Stimulated activated CD4-positive, alpha-beta T cell treated with anti-CD3 and anti-CD28 coated beads, Interleukin-15, amount 100 ng/mL, for 48 hours (primary cell): ENCODE results near the gene ZKSCAN1.

Experiments
- DNase-seq, 2 donors: peaks; one replicate each; pipeline ENCODE4 v3.0.0-alpha.2; 2020; ENCODE audit warnings: low read depth in 2 of 2

Gene ZKSCAN1

DNA sequence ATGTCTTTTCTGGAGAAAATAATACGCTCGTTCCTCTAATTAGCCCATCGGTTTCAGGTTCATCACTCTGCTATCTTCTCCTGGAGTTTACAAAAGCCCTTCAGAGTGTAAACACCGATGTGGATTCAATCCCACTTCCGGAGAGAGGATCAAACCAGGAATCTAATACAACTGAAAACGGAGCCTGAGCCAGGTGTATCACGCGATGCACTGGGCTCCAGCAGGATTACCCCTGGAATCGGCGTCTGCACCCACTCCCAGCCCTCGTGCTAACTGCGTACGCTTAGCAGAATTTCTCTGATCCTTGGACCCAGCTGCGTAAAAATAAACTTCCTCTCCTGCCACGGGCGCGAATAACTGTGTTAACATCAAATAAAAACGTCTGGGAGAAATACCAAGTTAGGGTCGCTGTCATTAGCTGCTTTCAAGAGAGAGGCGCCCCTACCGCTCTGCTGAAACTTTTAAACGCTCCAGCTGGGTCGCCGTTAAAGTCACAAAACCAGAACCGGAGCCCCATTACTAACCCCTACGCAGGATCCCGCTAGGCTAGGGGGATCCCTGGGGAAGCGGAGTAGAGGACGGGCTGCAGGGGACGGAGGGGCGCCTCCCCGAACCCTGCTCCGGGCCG lies 65.6 kb downstream of the ZKSCAN1 start:
- DNase-seq: no peak

DNA sequence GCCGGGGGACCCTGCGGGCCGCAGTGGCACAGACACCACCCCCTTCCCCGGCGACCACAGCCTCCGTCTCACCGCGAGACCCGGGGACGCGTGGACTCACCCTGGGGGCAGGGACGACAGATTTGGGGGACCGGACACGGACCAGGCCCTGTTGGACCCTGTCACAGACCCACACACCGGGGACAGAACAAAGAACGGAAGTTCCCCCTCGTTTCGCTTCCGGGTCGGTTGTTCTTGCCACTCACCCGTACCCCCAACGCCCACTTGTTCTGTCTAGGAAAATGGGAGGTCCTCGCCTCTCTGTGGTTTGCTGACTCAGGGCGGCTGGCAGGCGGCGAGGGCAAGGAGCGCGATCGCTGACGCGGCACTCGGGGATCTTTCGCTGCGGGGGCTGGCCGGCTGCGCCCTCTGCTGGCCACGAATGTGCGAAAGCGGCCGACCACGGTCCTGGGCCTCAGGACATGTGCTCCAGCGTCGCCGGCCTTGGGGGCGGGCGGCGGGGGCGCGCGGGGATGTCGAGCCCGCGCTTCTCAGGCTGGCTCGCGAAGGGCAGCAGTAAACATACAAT lies 66.2 kb downstream of the ZKSCAN1 start, which contains the start of gene ZNF3:
ZNF3 (minus strand) TSS at position 189 of the 568 bp plus-strand sequence. CDS start 4,366 bp downstream, outside the sequence.
- DNase-seq: peak; percentile 98

DNA sequence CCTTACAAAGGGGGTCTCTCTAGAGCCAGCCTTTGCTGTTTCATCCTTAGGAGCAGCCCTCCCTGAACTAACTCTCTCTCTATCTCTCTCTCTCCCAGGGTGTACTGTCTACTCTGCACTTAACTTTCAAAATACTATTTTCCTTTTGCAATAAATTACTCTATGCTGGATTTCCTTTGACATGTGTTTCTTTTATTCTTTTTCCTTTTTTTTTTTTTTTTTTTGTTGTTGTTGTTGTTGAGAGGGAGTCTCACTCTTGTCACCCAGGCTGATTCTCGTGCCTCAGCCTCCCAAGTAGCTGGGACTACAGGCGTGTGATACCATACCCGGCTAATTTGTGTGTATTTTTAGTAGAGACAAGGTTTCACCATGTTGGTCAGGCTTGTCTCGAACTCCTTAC lies 67.6 kb downstream of the ZKSCAN1 start:
- DNase-seq: no peak

DNA sequence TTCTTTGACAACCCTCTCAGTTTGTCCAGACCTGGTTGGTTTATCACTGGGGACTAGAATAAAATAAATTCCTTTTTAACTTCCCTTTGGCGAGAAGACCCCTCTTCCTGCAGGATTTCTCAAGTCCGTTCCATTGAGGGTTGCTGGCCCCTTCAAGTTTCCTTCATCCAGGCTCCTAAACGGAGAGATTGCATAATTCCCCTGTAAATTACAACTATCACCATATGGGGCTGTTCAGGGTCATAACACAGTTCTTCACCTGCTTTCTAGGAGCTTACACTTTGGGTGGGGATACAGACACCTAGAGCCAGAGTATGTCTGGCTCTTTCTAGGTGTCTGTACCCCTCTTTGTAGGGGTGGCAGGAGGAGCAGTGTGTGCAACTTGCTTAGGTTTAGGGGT lies 70.1 kb downstream of the ZKSCAN1 start:
- no peak for DNase-seq

DNA sequence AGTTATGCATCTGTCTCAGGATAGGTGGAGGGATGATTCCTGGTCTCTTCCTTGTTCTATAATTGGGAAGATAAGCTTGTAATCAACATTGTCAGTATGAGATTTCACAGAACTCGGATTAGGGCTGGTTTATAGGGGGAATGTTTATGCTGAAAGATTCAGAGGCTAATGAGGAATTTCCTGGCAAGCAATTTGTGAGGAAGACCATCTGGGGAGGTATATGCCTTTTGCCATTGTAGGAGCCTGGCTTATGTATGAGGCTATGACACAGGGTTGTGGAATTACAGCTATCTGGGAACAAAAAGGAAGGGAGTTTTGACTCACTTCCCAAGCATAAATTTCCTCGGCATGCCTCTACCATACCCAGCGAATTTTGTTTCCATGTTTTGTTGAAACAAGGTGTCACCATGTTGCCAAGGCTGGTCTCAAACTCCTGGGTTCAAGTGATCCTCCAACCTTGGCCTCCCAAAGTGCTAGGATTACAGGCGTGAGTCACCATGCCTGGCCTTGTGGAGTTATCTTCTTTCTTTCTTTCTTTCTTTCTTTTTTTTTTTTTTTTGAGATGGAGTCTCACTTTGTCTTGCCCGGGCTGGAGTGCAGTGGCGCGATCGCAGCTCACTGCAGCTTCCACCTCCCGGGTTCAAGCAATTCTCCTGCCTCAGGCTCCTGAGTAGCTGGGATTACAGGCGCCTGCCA lies 71.8 kb downstream of the ZKSCAN1 start:
- no peak for DNase-seq

DNA sequence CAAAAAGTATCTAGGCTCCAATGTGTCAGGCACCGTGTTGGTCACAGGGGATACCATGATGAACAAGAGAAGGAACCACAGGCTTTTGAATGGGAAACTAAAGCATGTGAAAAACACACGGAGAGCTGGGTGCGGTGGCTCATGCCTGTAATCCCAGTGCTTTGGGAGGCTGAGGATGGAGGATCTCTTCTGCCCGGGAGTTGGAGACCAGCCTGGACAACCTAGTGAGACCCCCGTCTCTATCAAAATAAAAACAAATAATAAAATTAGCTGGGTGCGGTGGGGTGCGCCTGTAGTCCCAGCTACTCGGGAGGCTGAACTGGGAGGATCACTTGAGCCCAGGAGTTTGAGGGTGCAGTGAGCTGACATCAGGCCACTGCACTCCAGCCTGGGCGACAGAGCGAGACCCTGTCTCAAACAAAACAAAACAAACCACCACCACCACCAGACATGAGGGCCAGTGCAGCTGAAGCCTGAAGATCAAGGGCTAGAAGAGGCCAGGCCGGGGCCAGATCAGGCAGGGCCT lies 72.8 kb downstream of the ZKSCAN1 start:
- DNase-seq: no peak

DNA sequence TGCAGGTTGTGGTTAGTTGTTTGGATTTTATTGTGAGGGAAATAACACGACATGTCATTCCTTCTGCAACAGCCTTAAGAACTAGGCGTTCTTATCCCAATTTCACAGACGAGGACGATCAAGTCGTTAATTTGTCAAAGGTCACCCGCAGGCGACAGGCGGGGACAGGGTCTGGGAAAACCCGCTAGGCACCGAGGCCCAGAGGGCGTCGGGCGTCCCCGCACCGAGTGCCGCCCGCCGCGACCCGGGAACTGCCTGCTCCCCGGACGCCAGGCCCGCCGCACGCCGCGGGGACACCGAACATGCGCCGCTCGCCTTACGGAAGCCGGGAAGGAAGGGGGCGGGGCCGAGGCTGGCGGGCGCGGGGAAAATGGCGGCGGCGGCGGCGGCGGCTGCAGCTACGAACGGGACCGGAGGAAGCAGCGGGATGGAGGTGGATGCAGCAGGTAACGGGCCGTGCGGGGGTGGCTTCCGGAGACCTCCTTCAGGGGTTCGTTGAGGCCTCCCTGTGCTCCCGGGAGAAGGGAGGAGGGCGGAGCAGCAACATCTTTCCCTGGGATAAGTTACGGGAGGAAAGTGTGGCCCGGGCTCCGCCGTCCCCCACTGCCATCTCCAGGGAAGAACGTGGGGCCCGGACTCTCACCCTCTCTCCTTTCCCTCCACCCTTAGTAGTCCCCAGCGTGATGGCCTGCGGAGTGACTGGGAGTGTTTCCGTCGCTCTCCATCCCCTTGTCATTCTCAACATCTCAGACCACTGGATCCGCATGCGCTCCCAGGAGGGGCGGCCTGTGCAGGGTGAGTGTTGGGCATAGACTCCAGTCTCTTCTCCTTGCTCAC lies 73.4 kb downstream of the ZKSCAN1 start, which contains the start of gene COPS6:
COPS6 (plus strand) TSS at position 349 of the 837 bp plus-strand sequence; CDS start at position 371, 22 bp downstream.
- peak; percentile 64 to 84 for DNase-seq

DNA sequence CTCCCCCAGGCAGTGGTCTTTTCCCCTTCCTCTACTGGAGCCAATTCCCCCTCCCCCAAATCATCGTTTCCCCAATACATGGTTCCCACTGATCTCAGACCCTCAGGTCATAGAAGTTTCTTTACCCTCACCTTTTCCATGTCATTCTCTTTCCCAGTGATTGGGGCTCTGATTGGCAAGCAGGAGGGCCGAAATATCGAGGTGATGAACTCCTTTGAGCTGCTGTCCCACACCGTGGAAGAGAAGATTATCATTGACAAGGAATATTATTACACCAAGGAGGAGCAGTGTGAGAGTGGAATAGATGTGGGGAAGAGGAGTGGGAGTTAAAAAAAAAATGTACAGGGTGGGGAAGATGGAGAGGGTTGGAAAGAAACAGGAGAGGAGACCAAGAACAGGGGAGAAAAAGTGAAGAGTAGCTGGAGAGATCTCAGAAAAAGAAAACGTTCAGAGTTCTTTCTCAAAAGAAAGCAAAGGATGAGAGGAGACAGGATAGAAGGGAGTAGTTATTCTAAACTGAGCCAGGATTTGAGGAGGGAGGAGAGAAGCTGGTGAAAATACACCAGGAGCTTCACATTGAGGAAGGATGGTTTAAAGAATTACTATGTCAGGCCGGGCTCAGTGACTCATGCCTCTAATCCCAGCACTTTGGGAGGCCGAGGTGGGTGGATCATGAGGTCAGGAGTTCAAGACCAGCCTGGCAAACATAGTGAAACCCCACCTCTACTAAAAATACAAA lies 74.2 kb downstream of the ZKSCAN1 start:
- no peak for DNase-seq

DNA sequence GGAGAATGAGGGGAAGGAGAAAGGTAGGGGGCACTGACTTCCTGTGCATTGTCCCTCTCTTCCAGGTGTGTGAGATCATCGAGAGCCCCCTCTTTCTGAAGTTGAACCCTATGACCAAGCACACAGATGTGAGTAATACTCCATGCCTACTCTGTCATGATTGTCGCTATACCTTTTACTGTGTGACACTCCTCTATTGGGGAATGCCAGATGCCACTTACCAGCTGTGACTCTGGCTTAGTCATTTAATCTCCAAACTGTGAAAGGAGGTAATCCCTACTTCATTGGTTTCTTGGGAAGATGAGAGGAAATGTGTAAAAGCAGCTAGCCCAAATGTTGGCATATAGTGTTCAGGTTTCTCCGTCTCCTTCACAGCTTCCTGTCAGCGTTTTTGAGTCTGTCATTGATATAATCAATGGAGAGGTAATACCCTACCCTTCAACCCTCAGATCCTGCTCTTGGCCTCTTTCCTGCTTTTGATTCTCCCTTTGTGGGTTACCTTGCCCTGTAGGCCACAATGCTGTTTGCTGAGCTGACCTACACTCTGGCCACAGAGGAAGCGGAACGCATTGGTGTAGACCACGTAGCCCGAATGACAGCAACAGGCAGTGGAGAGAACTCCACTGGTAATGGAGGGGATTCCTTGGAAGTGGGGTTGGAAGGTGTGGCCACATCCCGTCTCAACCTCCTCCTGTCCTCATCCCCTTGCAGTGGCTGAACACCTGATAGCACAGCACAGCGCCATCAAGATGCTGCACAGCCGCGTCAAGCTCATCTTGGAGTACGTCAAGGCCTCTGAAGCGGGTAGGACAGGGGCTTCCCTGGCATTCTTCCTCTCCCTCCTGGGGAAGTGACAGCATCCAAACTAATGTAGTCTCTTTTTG lies 75.4 kb downstream of the ZKSCAN1 start:
- DNase-seq: no peak
